Activated CD4-positive, alpha-beta T cell treated with anti-CD3 and anti-CD28 coated beads for 24 hours (primary cell): ENCODE results near the gene SLC38A9.
"Not testable (repeated sequence)": the region's sequence is repeated elsewhere in the genome, so short reads cannot be mapped to it uniquely, and the experiment has no call there.

Source experiments
- DNase-seq, 2 donors: peaks; one replicate each; pipeline ENCODE4 v3.0.0-alpha.2; 2020; ENCODE audit warnings: low read depth in 2 of 2

Gene SLC38A9

DNA sequence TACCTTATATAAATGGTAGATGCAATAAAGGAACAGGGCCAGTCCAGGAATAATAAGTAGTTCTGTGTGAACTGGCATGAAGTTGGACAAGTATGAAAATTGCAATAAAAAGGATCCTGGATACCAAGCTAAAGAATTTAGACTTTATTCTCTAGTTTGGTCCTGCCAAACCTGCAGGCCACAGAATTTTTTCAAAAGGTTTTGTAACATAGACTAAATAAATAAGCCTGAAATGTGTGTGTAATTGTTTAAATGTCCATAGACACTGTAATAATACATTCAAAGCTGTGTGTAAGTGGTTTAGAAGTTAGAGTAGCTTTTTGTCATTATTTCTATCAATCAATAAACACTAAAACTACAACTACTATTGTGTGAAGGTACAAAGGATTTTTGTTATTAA is 101.6 kb downstream of the SLC38A9 start:
- no peak for DNase-seq

DNA sequence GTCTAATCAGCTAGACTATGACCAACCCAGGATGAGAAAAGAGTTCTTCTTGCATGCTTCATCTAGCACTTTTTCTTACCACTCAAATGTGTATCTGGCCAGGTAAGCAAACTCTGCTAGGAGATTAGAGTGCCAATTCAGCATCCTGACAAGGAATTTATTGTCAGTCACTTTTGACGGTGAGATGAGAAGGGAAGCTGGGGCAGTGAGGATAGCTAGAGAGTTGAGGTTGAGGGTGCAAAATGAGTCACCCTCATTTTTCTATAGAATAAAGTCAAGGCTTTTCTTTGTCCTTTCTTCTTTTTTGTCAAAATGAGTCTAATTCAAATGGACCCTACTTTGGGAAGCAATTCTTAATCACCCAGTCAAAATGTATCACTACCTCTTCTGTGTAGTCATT is 102.7 kb downstream of the SLC38A9 start:
- no peak for DNase-seq

DNA sequence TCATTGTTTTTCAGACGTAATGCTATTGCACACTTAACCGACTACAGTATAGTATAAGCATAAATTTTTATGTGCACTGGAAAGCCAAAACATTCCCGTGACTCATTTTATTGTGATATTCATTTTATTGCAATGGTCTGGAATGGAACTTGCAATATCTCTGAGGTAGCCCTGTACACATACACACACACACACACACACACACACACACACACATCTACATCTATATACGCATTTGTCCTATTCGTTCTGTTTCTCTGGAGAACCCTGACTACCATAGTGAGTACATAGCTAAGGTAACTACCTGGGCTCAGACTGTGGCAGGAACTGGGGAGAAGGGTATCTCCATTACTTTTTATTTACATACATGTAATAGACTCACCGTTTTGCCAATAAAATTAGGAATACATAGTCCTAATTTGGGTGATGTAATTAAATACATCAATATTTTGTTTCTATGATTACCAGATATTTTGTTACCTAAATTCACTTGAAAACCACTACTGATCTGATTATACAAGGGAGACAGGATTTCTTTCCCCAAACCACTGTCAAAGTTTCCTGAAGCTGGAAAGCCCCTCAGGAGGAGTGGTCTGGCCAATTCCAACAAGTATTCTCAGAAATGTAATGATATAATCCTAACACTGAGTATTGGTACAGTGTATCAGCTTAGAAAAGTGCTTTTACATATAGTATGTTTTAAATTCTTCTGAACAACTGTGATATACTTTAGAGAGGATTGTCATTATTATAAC is 103.4 kb downstream of the SLC38A9 start:
- no peak for DNase-seq

DNA sequence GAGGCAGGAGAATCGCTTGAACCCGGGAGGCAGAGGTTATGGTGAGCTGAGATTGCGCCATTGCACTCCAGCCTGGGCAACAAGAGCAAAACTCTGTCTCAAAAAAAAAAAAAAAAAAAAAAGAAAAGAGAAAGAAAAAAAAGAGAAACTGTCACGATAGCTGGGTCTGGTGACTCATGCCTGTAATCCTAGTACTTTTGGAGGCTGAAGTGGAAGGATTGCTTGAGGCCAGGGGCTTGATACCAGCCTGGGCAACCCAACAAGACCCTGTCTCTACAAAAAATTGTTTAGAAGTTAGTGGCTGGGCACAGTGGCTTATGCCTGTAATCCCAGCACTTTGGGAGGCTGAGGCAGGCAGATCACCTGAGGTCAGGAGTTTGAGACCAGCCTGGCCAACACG is 104.8 kb downstream of the SLC38A9 start:
- DNase-seq, result not testable (repeated sequence)

DNA sequence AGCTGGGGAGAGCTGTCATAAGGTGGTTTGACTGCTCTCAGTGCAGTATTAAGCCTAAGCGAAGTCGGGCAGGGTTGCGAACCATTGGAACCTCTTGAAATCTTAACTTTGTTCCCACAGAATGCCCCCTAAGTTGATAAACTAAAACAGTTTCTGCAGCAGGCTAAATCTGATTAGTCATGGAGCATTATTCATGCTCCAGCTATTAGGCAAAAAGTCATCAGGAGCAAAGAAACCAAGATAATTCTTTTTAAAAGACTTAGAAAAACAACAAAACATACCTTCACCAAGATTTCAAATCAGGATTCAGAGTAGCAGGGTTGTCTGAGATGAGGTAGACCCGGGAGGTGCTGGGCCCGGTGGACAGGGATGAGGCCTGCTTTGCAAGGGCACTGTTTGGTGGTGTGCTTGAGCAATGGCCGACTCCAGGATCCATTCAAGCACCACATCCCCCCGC is 107.5 kb downstream of the SLC38A9 start:
- DNase-seq, result no peak

DNA sequence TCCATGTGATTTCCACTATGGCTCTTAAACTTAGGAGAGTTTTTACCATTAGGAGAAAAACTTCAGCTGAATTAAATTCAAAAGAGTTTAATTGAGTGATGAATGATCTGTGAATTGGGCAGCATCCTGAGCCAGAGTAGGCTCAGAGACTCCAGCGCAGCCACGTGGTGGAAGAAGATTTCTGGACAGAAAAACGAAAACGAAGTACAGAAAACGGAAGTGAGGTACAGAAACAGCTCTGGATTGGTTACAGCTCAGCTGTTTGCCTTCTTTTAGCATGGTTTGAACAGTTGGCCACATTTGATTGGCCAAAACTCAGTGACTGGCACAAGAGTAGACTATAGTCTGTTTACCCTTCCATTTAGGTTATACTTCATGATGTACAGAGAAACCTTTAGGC is 108.2 kb downstream of the SLC38A9 start:
- no peak for DNase-seq

DNA sequence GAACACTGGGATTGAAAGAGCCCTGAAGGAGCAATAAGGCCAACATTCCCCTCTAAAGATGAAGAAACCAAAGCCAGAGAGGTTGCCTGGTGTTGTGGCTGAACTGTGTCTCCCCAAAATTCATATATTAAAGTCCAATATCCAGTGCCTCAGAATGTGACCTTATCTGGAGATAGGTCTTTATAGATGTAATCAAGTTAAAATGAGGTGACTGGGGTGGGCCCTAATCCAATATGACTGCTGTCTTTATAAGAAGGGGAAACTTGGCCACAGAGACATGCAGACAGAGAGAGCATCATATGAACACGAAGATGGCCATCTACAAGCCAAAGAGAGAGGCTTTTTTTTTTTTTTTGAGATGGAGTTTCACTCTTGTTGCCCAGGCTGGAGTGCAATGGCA is 110.5 kb downstream of the SLC38A9 start:
- DNase-seq, result no peak

DNA sequence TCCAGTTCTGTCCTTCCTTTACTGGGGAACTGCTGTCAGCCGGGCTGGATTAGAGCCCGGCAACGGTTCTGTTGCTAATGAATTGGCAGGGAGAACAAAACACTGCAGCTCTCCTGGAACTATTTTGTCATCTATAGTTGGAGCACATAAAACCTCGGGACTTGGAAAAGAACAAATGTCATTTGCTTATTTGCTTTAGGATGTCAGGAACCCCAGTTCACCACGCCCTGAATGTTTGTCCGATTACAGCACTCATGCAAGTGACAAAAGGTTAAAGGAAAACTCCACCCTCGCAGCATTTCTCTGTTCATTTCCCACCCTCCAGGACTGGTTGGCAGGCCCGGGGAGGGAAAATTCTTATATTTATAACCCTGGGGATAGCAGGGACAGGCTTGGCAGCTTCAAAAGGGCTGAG is 110.9 kb downstream of the SLC38A9 start:
- no peak for DNase-seq

DNA sequence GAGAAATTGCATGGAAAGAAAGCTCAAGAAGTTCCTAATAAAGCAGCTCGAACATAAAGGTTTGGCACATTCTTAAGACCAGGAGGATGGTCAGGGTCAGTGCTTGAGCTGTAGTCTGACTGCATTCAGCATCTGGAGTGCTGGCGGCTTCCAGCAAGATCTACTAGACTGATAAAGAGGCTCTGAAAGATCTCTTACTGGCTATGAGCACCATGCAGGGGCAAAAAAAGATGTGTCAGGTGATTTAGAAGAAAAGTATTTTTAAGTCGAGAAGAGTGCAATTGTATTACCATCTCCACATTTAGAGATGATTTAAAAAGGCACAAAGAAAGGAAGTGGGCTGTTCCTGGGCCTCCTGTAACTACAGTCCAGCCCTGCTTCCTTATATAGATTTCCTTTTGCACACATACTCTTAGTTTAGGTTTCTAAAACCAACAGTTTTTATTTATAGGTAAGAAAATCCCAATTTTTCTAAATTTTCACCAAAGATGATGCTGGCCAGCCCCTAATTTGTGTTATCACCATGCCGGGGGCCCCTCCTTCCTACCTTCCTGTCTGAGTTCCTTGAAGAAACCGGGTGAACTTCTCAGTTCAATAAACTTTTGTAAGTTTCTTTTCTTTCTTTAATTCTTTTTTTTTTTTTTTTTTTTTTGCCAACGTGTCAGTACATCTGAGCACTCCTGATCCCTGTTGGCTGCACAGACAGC is 111.5 kb downstream of the SLC38A9 start:
- DNase-seq, result no peak

DNA sequence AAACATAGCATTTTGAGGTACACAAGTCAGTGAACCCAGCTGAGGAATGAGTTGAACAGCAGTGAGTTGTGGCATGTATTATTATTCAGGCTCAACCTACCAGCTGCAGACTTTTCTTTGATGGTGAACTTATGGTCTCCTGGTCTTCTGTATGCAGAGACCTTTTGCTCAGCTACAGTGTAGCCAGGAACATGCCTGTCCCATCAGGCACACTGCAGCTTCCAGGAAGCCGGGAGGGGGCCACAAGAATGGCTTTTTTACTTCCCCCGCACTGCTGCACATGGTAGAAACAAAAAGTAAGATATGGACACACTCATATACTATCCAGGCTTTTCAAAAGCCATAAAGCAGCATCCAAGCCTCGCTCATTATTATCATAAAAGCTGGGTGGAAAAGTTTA is 112.0 kb downstream of the SLC38A9 start:
- no peak for DNase-seq

DNA sequence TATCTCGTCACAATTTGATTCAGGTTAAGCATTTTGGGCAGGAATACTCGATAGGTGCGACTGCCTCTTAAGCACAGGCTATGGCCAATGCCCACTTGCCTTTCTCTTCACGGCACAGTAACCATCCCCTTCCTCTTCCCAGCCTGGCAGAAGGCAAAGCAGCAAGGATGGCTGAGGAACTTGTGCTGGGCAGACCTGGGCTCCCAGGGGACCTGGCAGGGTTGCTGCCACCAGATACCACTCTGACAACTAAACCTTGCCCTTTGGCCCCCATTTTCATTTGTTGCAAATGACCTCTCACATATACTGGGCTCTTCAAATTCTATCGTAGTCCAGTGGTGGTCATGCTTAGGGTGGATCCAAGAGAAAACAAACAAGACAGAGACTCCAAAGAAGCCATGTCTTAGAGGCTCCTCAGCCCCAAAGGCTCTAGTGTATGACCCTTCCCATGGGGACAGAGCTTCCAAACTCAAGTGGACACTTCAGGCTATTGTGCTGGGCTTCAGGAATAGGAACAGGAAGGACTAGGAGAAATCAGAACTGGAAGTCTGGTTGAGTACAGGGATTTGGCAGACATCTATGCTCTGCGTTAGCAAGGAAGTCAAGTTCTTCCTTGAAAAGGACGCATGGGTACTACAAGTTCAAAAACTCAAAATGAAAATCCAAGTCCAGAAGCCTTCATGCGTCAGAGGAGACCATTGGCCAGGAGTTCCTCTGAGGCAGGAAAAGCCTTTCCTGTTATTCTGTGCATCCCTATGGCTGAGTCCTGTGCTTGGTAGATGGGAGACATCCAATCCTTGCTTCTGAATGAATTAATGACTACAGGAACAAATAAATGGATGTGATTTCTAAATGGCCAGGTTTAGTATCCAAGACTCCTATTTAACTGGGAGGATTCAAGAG is 112.7 kb downstream of the SLC38A9 start:
- no peak for DNase-seq

DNA sequence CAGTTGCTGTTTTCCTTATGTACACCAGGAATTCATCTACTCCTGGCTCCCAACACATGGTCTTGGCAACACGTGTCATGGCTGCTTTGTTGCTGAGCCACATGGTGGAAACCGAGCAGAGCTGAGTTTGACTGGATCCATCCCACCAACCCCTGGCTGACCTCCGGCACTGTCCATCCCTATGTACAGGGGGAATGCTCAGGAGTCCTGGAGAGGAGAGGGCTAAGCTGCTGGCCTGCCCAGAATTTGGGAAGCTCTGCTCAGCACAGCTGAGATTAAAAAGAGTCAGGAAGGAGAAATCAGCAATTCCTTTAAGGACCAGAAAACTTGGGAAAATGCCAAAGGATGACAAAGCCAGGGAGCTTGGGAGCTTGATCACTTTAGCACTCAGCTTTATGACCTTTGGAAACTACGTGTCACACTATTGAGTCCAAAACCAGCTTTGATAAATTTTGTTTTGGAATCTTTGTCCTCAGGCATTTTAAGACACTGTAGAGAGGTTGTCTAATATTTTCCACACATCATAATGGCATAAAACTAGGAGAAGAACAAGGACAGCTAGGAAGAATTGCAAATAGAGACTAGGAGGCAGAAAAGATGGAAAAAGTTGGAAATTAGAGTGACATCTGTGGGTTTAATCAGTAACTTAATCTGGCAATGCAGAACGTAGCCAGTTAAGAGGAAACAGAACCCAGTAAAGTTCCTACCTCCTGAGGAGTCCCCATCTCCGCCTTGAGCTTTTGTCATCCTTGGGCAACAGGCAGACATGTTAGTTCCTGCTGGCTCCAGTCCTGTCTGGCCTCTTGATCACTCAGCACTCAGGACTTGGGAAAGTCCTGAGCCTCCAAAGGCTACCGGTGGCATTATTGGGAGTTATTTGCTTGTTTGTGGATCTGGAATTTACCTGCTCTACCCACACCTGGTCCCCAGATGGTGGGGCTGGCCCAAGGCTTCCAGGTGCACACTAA is 114.8 kb downstream of the SLC38A9 start:
- DNase-seq, result no peak

DNA sequence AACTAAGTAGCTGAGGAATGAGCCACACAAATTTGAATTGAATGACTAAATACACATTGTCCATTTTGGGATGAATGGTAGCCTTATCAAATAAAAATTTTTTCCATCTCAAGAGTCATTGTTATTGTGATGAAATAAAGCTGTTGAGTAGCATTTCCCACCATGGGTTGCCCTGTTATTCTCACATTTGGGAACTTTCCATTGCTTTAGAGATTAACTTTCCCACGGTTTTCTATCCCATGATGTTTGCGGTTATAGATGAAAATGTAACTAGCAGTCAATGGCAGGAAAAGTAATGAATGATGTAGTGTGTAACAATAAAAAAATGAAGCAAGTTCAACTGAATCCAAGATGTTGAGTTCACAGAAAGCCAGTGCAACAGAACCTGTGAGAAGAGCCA is 117.5 kb downstream of the SLC38A9 start:
- no peak for DNase-seq

DNA sequence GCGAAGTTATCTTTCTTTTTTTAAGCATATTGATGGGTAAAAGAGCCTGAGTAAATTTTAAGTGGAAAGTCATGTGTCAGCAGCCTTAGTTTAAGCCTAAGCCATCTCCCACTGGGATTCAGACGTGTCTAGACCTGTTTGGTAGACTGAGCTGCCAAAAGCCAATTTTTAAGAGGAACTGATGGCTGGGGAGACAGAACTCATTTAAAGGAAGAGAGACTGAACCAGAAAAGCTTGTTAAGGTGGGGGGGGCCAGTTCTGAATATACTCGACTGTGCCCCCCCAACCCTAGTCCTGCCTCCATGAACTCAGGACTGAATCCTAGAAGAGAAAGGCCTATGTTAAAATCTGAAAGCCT is 119.0 kb downstream of the SLC38A9 start:
- no peak for DNase-seq

DNA sequence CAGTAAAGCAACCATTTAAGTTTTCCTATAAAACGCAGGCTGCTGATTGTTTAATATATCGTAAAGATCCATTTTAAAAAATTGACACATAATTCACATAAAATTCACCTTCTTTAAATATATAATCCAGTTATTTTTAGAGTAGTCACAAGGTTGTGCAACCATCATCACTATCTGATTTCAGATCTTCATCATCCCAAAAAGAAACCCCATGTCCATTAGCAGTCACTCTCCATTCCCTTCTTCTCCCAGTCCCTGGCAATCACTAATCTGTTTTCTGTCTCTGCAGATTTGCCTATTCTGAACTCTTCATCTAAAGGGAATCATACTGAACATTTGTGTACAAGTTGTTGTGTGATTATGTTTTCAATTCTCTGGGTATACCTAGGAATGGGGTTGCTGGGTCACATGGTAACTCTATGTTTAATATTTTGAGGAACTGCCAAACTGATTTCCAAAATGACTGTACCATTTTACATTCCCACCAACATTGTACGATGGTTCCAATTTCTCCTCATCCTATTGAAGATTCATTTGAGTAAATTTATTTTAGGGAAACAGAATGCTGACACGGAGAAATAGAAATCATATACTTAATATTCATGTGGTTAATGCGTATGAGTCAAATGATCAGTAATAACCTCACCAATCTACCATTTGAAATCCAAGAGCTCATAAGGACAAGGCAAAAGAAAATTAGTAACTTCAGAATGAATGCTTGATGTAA is 119.6 kb downstream of the SLC38A9 start:
- DNase-seq, result no peak

DNA sequence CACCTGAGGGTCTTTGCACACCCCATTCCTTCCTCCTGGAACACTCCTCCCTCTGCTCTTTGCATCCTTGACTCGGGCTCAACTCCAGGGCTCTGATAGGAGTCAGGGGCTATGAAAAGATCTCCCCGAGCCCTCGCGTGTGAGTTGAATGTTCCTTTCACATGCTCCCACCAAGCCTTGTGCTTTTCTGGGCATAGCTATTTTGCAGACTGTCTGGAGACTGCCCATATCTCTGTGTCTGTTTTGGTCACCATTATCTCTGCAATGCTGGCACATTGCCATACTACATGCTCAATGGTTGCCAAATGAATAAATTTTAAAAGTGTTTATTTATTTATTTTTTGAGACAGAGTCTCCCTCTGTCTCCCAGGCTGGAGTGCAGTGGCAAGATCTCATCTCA is 120.4 kb downstream of the SLC38A9 start:
- DNase-seq, result no peak

DNA sequence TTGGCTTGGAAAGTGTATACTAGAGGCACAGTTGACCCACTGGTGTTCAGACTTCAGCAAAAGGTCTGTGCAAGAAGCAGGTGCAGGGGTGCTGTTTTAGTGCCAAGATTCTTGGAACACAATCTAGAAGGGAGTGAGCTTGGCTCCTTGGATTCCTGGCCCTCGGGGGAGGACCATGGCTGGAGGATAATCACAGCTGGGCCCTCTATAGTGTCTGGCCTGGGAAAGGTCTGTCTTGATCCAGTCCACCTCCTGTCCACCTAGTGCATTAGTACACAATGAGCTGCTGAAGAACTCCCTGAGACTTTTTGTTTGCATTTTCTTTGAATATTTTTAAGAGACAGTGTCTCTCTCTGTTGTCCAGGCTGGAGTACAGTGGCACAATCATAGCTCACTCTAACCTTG is 126.9 kb downstream of the SLC38A9 start:
- no peak for DNase-seq

DNA sequence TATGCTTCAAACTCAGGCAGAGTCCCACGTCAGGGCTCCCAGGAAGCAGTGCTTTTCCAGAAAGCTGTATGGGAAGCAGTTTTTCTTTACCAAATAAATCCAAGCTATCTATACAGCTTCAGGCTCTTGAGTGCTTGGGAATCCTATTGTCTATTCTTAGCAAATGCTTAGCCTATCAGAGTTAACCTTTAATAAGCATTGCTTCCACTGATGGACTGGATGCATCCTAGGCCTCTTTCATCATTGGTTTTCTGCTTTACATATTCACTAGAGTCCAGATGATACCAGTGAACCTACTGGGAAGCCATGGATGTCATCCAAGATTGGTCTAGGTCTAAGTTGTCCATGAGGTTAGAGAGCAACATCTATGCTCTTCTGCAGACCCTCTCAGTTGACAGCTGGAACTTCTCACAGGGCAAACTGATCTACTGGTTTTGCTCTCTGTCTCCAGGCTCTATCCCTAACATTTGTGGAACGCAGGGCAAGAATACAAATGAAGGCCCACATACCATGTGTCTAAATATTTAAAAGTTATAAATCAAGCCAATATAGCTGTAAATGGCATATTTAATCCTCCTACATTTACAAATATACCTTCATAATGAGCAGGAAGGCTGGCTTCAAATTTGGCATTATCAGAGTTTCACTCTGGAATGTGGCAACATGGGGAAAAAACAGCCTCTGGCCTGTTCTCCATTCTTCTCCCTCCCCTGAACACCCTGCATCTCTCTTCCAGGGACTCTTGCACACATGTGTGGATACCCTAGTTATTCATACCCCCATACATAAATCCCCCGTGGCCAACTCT is 127.5 kb downstream of the SLC38A9 start:
- DNase-seq, result no peak

DNA sequence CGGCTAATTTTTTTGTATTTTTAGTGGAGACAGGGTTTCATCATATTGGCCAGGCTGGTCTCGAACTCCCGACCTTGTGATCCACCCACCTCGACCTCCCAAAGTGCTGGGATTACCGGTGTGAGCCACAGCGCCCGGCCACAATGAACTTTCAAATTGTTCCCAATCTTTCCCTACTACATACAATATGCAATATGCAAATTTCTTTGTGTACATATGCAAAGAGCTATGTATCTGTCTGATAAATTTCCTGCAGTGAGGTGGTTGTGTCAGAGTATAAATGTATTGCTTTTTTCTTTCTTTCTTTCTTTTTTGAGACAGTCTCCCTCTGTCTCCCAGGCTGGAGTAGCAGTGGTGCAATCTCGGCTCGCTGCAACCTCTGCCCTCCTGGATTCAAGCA is 128.5 kb downstream of the SLC38A9 start:
- no peak for DNase-seq

DNA sequence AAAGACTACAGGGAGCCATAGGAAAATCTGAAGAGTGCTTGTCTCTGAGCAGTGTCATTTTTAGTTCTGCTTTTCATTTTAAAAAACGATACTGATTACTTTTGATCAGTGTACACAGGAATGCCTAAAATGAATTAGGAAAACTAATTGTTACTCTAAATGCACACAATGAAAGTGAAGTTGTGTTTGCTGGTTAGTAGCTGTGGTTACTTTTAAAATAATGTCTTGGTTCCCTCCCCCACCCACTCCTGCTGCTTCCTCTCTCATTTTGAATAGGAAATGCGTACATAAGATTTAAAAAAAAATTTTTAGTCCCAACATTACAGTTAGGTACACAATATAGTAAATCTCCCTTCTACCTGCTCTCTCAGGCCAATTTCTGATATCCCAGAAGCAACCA is 129.9 kb downstream of the SLC38A9 start:
- DNase-seq, result no peak
